ENCODE data around the gene KLHDC7B.

The KLHDC7B gene

GRCh38 chr22:50526108-50526833 is 19.4 kb upstream of the KLHDC7B start:
- Histone ChIP-seq H3K36me3 (ENCODE audit: insufficient read depth, low read length) (peaks cover 29% of the 10 kb centered on the region), H3K9me3 (replicated peaks; ENCODE audit: low read length) (no peaks in the 10 kb centered on the region), H3K4me1 (ENCODE audit: control insufficient read depth, insufficient read depth, low read length) (peaks cover 48% of the 10 kb centered on the region), H3K27me3 (ENCODE audit: control insufficient read depth, insufficient read depth, low read length) (peaks cover 18% of the 10 kb centered on the region), H3K4me3 (ENCODE audit: low read length) (peak overlapping the region; percentile 83), H3K4me2 (ENCODE audit: low read length) (peak overlapping the region; percentile 93), H3K9ac (ENCODE audit: low read depth, low read length) (peak overlapping the region; percentile 91)

- peaks cover 56% of the 10 kb centered on the region for H3K4me1 ChIP-seq (ENCODE audit: control insufficient read depth, insufficient read depth, low read length)
- no peaks in the 10 kb centered on the region for H3K9me3 ChIP-seq (replicated peaks; ENCODE audit: low read length)
- H3K4me3 ChIP-seq (ENCODE audit: low read length), result peak overlapping the region; percentile 83
- H3K9ac ChIP-seq (ENCODE audit: low read depth, low read length), result peak overlapping the region; percentile 91
- peak overlapping the region; percentile 93 for H3K4me2 ChIP-seq (ENCODE audit: low read length)
- H3K36me3 ChIP-seq (ENCODE audit: insufficient read depth, low read length), result peaks cover 20% of the 10 kb centered on the region
- peaks cover 20% of the 10 kb centered on the region for H3K27me3 ChIP-seq (ENCODE audit: control insufficient read depth, insufficient read depth, low read length)
Measured at GRCh38 chr22:50526834-50527801, 18.6 kb upstream of the KLHDC7B start.

- H3K4me3 ChIP-seq (ENCODE audit: low read length), result no peak overlapping the region
- no peak overlapping the region for H3K9ac ChIP-seq (ENCODE audit: low read depth, low read length)
- H3K36me3 ChIP-seq (ENCODE audit: insufficient read depth, low read length), result peaks cover 14% of the 10 kb centered on the region
- no peaks in the 10 kb centered on the region for H3K9me3 ChIP-seq (replicated peaks; ENCODE audit: low read length)
- peaks cover 59% of the 10 kb centered on the region for H3K4me1 ChIP-seq (ENCODE audit: control insufficient read depth, insufficient read depth, low read length)
- peaks cover 29% of the 10 kb centered on the region for H3K27me3 ChIP-seq (ENCODE audit: control insufficient read depth, insufficient read depth, low read length)
- no peak overlapping the region for H3K4me2 ChIP-seq (ENCODE audit: low read length)
Measured at GRCh38 chr22:50527921-50528681, 17.6 kb upstream of the KLHDC7B start.

GRCh38 chr22:50528682-50529415 is 16.9 kb upstream of the KLHDC7B start:
- H3K4me2 ChIP-seq (ENCODE audit: low read length), result peak overlapping the region; percentile 73
- H3K4me1 ChIP-seq (ENCODE audit: control insufficient read depth, insufficient read depth, low read length), result peaks cover 56% of the 10 kb centered on the region
- no peak overlapping the region for H3K9ac ChIP-seq (ENCODE audit: low read depth, low read length)
- peaks cover 29% of the 10 kb centered on the region for H3K27me3 ChIP-seq (ENCODE audit: control insufficient read depth, insufficient read depth, low read length)
- H3K4me3 ChIP-seq (ENCODE audit: low read length), result no peak overlapping the region
- H3K36me3 ChIP-seq (ENCODE audit: insufficient read depth, low read length), result peaks cover 7% of the 10 kb centered on the region
- no peaks in the 10 kb centered on the region for H3K9me3 ChIP-seq (replicated peaks; ENCODE audit: low read length)

- H3K9me3 ChIP-seq (replicated peaks; ENCODE audit: low read length), result no peaks in the 10 kb centered on the region
- H3K36me3 ChIP-seq (ENCODE audit: insufficient read depth, low read length), result peaks cover under 1% of the 10 kb centered on the region
- H3K4me2 ChIP-seq (ENCODE audit: low read length), result peak overlapping the region; percentile 73
- H3K27me3 ChIP-seq (ENCODE audit: control insufficient read depth, insufficient read depth, low read length), result peaks cover 29% of the 10 kb centered on the region
- peaks cover 52% of the 10 kb centered on the region for H3K4me1 ChIP-seq (ENCODE audit: control insufficient read depth, insufficient read depth, low read length)
- peak overlapping the region; percentile 58 for H3K4me3 ChIP-seq (ENCODE audit: low read length)
- H3K9ac ChIP-seq (ENCODE audit: low read depth, low read length), result peak overlapping the region; percentile 67
Measured at GRCh38 chr22:50529416-50529896, 16.2 kb upstream of the KLHDC7B start.

- no peaks in the 10 kb centered on the region for H3K36me3 ChIP-seq (ENCODE audit: insufficient read depth, low read length)
- peak within 1 kb of the TSS; percentile 73 for H3K4me2 ChIP-seq (ENCODE audit: low read length)
- H3K9me3 ChIP-seq (replicated peaks; ENCODE audit: low read length), result no peaks in the 10 kb centered on the region
- peaks cover 29% of the 10 kb centered on the region for H3K27me3 ChIP-seq (ENCODE audit: control insufficient read depth, insufficient read depth, low read length)
- H3K4me1 ChIP-seq (ENCODE audit: control insufficient read depth, insufficient read depth, low read length), result peaks cover 47% of the 10 kb centered on the region
- peak within 1 kb of the TSS; percentile 67 for H3K9ac ChIP-seq (ENCODE audit: low read depth, low read length)
- peak within 1 kb of the TSS; percentile 58 for H3K4me3 ChIP-seq (ENCODE audit: low read length)
Measured at GRCh38 chr22:50529897-50530579, 15.7 kb upstream of the KLHDC7B start, which contains the start of gene TYMP. TYMP (minus strand) TSS chr22:50530012; CDS start chr22:50529709, 303 bp downstream.

- peaks cover 47% of the 10 kb centered on the region for H3K4me1 ChIP-seq (ENCODE audit: control insufficient read depth, insufficient read depth, low read length)
- peak overlapping the region; percentile 67 for H3K9ac ChIP-seq (ENCODE audit: low read depth, low read length)
Measured at GRCh38 chr22:50530580-50530876, 15.2 kb upstream of the KLHDC7B start.

GRCh38 chr22:50530877-50531545 is 14.7 kb upstream of the KLHDC7B start:
- Histone ChIP-seq H3K4me1 (ENCODE audit: control insufficient read depth, insufficient read depth, low read length) (peaks cover 47% of the 10 kb centered on the region), H3K4me2 (ENCODE audit: low read length) (peak overlapping the region; percentile 73), H3K4me3 (ENCODE audit: low read length) (peak overlapping the region; percentile 58), H3K9ac (ENCODE audit: low read depth, low read length) (peak overlapping the region; percentile 67), H3K27me3 (ENCODE audit: control insufficient read depth, insufficient read depth, low read length) (peaks cover 29% of the 10 kb centered on the region), H3K9me3 (replicated peaks; ENCODE audit: low read length) (no peaks in the 10 kb centered on the region), H3K36me3 (ENCODE audit: insufficient read depth, low read length) (no peaks in the 10 kb centered on the region)

More at GRCh38 chr22:50530580-50530876, 15.2 kb upstream of the KLHDC7B start:
- H3K36me3 ChIP-seq (ENCODE audit: insufficient read depth, low read length), result no peaks in the 10 kb centered on the region
- H3K4me3 ChIP-seq (ENCODE audit: low read length), result peak overlapping the region; percentile 58
- peak overlapping the region; percentile 73 for H3K4me2 ChIP-seq (ENCODE audit: low read length)
- peaks cover 29% of the 10 kb centered on the region for H3K27me3 ChIP-seq (ENCODE audit: control insufficient read depth, insufficient read depth, low read length)
- H3K9me3 ChIP-seq (replicated peaks; ENCODE audit: low read length), result no peaks in the 10 kb centered on the region

- Histone ChIP-seq H3K36me3 (ENCODE audit: insufficient read depth, low read length) (no peaks in the 10 kb centered on the region), H3K4me2 (ENCODE audit: low read length) (peak overlapping the region; percentile 73), H3K9ac (ENCODE audit: low read depth, low read length) (peak overlapping the region; percentile 64), H3K27me3 (ENCODE audit: control insufficient read depth, insufficient read depth, low read length) (peaks cover 29% of the 10 kb centered on the region), H3K4me1 (ENCODE audit: control insufficient read depth, insufficient read depth, low read length) (peaks cover 46% of the 10 kb centered on the region), H3K9me3 (replicated peaks; ENCODE audit: low read length) (no peaks in the 10 kb centered on the region), H3K4me3 (ENCODE audit: low read length) (peak overlapping the region; percentile 58)
Measured at GRCh38 chr22:50531546-50531961, 14.1 kb upstream of the KLHDC7B start.

Data from skeletal muscle satellite cell (primary cell).